T47D (cell line): ENCODE measurements around the gene EGFR.

Source experiments
- DNase-seq, 2 experiments: peaks; one replicate each; pipeline versions ENCODE4 v3.0.0 to v3.0.0-alpha.2; 2011 to 2012; ENCODE audit warnings: low read depth in 1 of 2, low spot score in 1 of 2
- JUND ChIP-seq: IDR thresholded peaks from 2 replicates; pipeline ENCODE4 v1.6.1; 2012; ENCODE audit warnings: low read depth
- in situ Hi-C: cut with HindIII; loops from 2 replicates; pipeline ENCODE4 v1.10.0; 2016; ENCODE audit warnings: low sequenced_read_pairs, low pct_unique_long_range_greater_than_20kb

The EGFR gene

GRCh38 chr7:55248526-55248925 lies 229.7 kb downstream of the EGFR start:
- in situ Hi-C loops: no loop called here
- DNase-seq: no peak
- no peak for TF ChIP-seq JUND

DNA sequence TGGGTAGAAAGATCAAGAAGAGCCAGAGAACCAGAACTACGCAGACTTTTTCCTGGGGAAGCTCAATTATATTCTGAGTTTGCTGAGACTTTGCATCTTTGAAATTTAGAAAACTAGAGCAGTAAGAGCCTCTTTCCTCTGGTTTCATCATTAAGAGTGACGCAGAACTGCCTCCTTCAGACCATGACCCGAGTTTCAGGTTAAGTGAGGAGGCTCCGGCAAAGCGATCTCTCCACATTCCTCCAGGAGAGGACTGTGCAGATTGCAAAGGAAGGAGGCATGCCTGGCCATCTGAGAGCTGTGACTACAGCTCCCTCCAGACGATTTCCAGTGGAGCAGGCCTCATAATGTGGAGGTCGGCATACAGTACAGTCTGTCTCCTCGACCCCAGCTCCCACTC lies 230.5 kb downstream of the EGFR start:
- in situ Hi-C loops: no loop called here
- no peak for TF ChIP-seq JUND
- DNase-seq: peak in 1 of 2 experiments; percentile 38

DNA sequence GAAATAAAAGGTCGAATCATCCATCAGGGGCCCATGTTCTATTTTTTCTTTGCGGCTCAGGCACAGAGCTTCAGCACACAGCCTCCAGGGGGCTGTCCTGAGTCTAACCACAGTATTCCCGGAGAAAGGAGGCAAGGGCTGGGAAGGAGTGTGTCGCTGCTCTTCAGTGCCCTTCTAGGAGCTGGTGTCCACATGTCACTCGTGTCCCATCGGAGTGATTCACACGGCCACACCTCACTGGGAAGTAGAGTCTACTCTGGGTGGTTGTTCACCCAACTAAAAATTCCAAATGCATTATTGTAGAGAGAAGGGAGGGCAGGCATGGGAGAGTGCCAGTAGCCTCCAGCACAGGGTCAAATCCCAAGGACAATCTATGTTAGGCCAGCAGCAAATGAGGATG lies 231.5 kb downstream of the EGFR start:
- DNase-seq: peak in 1 of 2 experiments; percentile 75
- in situ Hi-C loops: no loop called here
- no peak for TF ChIP-seq JUND

DNA sequence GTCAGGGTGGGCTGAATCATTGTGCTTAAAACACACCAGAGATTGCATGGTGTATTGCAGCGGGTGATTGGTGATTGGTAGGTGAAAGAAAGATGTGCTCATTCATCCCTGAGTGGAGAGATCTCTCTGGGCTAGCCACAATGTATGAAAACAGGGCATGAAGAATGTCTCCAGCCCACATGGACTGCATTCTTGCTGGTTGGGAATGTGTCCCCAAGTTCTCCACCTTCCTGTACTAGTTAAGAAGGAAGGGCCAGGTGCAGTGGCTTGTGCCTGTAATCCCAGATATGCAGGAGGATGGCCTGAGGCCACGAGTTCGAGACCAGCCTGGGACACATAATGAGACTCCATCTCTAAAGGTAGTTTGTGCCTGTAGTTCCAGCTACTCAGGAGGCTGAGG lies 232.5 kb downstream of the EGFR start:
- in situ Hi-C loops: no loop called here
- no peak for DNase-seq
- no peak for TF ChIP-seq JUND

DNA sequence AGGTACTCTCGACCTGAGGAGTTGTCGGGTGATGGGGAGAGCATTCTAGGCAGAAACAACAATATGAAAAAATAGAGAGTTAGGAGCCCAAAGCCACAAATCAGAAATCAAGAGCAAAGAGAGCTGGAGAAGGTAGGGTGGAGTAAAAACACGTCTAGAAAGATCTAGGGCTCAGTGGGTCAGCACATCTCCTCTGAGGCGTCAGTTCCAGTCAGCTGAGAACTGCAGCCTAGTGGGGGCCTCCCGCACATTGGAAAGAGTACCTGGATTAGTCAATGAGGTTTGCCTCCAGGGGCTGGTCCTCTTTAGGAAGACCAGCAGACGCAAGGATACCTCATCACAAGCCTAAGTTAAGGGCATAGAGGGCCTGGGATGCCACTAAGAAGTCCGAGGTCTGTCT lies 233.1 kb downstream of the EGFR start:
- in situ Hi-C loops: no loop called here
- DNase-seq: no peak
- TF ChIP-seq JUND: no peak

DNA sequence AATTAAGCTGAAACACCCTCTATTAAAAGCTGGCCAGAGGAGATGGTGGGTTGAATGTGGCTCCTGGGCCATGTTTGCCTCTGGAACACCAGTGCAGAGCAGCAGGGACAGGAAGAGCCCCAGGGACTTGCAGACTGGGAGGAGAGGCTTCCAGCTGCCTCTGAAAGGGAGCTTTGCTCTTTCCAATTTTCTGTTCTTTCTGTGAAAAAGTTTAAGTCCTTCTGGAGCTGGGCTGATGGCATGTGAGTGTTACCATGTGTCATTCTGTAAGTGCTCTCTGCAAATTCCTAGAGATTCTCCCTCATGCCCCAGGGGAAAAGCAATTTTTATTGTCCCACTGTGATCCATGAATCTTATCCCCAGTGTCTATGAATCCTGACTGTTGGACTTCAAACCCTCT lies 233.6 kb downstream of the EGFR start:
- DNase-seq: no peak
- no peak for TF ChIP-seq JUND
- in situ Hi-C loops: no loop called here

DNA sequence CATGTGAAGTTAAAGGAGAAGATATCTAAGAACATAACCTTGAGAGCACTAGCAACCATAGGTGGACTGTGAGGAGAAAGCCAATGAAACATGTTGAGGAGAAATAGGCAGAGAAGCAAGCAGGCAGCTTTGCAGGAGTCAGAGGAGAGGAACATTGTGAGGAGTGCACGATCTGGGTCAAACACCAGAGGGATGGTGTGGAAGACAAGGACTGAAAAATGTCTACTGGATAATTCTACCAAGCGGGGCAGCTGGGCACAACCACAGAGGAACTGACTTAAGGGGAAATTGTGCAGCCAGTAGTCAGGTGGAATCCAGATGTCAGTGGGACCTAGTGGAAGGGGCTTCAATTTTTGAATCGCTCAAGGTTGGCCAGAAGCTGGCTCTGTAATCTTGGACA lies 234.4 kb downstream of the EGFR start:
- in situ Hi-C loops: no loop called here
- DNase-seq: no peak
- TF ChIP-seq JUND: no peak

DNA sequence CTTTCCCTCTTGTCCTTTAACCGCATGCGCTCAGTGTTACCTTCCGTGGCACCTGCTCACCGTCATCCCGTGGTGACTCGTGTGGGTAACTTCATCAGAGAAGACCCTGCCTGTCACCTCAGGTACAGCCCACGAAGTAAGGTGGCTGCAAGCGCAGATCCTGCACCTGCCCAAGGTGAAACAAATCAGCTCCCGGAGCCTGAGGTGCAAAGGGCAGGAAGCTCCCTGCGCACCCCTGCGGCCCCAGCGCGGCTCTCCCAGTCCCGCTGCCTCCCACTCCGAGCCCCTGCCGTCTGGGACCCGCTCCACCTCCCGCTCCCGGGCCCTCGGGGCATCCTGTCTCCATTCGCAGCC lies 235.4 kb downstream of the EGFR start:
- in situ Hi-C loops: no loop called here
- DNase-seq: no peak
- no peak for TF ChIP-seq JUND

DNA sequence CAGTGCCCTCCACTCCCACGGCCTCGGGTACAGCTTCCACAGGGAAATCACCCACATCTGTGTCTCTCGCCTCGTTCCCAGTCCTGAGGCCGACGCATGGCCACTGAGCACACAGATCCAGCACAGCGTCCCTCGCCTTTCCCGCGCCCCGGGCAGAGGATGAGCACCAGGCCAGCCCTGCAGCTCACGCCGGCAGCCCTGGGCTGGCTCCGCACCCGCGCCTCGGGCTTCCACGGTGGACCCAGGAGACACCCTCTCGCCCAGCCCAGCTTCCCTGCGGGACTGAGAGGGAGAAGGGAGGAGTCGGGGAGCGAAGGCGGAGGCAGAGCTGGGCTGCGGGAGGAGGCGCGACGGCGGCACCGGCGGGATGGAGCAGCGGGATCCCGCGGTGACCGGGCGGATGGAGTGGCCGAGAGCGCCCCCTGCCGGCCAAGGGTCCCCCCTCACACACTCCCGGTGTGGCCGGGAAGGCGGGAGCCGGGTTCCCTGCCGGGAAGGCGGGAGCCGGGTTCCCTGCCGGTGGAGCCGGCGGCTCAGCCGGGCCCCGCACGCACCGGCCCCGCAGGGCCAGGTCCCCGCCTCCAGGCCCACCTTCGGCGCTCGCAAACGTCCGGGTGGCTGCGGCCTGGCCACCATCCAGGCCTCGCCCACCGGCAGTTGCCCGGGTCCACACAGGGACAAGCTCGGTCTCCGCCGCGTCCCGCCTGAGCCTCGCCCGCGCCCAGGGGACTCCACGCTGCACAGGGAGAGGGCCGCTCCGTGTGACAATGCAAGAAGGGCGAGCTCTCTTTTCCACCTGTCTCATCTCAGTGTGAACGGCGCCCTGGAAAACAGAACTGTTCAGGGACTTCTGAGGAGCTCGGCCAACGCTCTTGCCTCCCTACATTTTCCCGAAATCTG lies 236.0 kb downstream of the EGFR start:
- in situ Hi-C loops: no loop called here
- DNase-seq: peak; percentile 88 to 89

DNA sequence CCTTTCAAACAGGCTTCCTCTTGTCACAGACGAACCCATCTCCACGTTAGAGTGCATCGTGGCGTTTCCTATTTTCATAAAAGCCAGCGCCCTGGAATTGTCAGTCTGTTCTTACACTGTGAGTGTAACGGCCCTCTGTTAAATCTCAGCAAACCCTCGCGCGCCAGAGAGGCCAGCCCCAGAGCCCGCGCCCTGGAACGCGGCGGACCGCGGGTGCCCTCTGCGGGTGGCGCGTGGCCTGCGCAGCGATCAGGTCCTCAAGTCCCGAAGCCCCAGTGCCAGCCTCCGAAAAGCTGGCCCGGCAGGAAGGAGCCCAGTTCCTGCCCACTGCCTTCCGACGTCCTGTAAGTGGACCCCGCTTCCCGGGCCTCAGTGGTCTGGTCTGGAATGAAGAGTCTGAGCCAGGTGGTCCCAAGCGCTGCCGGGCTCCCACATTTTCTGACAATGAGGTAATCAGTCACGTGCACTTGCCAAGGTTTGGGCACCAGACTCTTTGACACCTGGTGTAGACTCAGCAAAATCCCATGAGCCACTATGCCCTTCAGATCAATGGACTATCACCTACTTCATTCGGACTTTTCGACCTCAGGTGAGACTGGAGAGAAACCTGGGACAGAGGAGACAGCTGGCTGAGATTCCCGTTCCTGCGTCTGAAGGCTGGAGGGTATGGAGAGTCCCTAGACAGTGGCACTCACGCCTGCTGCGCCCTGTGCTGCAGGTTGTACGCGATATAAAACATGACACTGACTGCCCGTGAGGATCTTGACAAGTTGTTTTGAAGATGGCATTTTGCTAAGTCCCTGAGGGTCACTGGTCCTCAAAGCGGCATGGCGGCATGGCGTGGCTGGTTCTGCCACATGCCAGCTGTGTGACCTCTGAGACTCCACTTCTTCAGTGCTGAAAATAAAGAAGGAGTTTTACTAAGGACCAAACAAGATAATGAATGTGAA lies 237.0 kb downstream of the EGFR start:
- TF ChIP-seq JUND: no peak
- in situ Hi-C loops: no loop called here
- DNase-seq: peak; percentile 67 to 92

More for the DNA sequence above, 236.0 kb downstream of the EGFR start:
- no peak for TF ChIP-seq JUND

- no peak for DNase-seq
- in situ Hi-C loops: no loop called here
- no peak for TF ChIP-seq JUND
Observed at GRCh38 chr7:55258631-55259030, 239.8 kb downstream of the EGFR start.

- no peak for TF ChIP-seq JUND
- DNase-seq: no peak
- in situ Hi-C loops: no loop called here
Observed at GRCh38 chr7:55260171-55260570, 241.4 kb downstream of the EGFR start.
